K562 (cell line): ENCODE measurements around the gene LRRC61. TPM values are rescaled to one million over a fixed set of nuclear protein-coding genes. Genes with fewer than 3 reads are reported as not detected.

ENCODE experiments used
- BHLHE40 ChIP-seq: IDR thresholded peaks from 2 replicates; pipeline ENCODE4 v1.6.1; 2011; ENCODE audit warnings: low read length, improper control_type of control experiment
- E2F4 ChIP-seq: sonication (generic); formaldehyde crosslinking; IDR thresholded peaks from 2 replicates; pipeline ENCODE4 v1.8.0; 2022; ENCODE audit warnings: mild to moderate bottlenecking, low read depth, missing genetic modification reagents
- ETS2 ChIP-seq: IDR thresholded peaks from 2 replicates; pipeline ENCODE4 v1.6.1; 2016; ENCODE audit warnings: borderline replicate concordance, missing genetic modification characterization, mild to moderate bottlenecking, moderate library complexity, missing compliant biosample characterization; ENCODE audit not compliant: poor library complexity, severe bottlenecking
- FOS ChIP-seq: IDR thresholded peaks from 3 replicates; pipeline ENCODE4 v1.6.1; 2011; ENCODE audit not compliant: insufficient read length; ENCODE audit errors: extremely low read depth
- FOXA3 ChIP-seq, 2 experiments: fragments of 450-650 bp in 1 of 2; sonication (generic) in 1 of 2; formaldehyde crosslinking; IDR thresholded peaks in 1 of 2; conservative IDR thresholded peaks in 1 of 2; 2 replicates each; pipeline versions ENCODE4 v1.4.0 to v1.8.0; 2020 to 2022; ENCODE audit warnings: mild to moderate bottlenecking in 2 of 2, missing genetic modification reagents in 1 of 2
- HDAC1 ChIP-seq, 2 experiments: fragments of 450-650 bp; IDR thresholded peaks; 2 replicates each; pipeline ENCODE4 v1.6.1; 2016 to 2017; ENCODE audit warnings: inconsistent platforms in 1 of 2, mild to moderate bottlenecking in 1 of 2, moderate library complexity in 1 of 2
- HSF4 ChIP-seq: fragments of 250-450 bp; sonication (Bioruptor Pico); IDR thresholded peaks from 2 replicates; pipeline ENCODE4 v2.1.2; 2022; ENCODE audit warnings: mild to moderate bottlenecking, moderate library complexity, borderline replicate concordance
- IFI16 ChIP-seq: fragments of 250-450 bp; sonication (Bioruptor Pico); IDR thresholded peaks from 2 replicates; pipeline ENCODE4 v2.1.2; 2022; ENCODE audit warnings: mild to moderate bottlenecking, inconsistent platforms
- KLF6 ChIP-seq: fragments of 250-450 bp; sonication (Bioruptor Pico); IDR thresholded peaks from 2 replicates; pipeline ENCODE4 v1.4.0; 2020; ENCODE audit warnings: mild to moderate bottlenecking, moderate library complexity, borderline replicate concordance
- NR3C1 ChIP-seq: sonication (generic); formaldehyde crosslinking; IDR thresholded peaks from 2 replicates; pipeline ENCODE4 v1.8.1; 2022; ENCODE audit warnings: missing genetic modification reagents
- NR4A1 ChIP-seq, 2 experiments: fragments of 250-450 bp in 1 of 2; fragments of 450-650 bp in 1 of 2; sonication (Bioruptor Pico) in 1 of 2; IDR thresholded peaks; 2 replicates each; pipeline versions ENCODE4 v1.4.0 to v1.6.1; 2016 to 2020; ENCODE audit warnings: mild to moderate bottlenecking in 2 of 2, missing compliant biosample characterization in 1 of 2, missing genetic modification characterization in 1 of 2, moderate library complexity in 1 of 2
- PCBP1 ChIP-seq: fragments of 200-400 bp; formaldehyde crosslinking; IDR thresholded peaks from 2 replicates; pipeline ENCODE4 v1.6.1; 2018; ENCODE audit warnings: mild to moderate bottlenecking, low read depth, low read length; ENCODE audit not compliant: poor library complexity, severe bottlenecking
- PTRF ChIP-seq: fragments of 450-650 bp; IDR thresholded peaks from 2 replicates; pipeline ENCODE4 v1.6.1; 2016; ENCODE audit warnings: mild to moderate bottlenecking, missing genetic modification characterization, missing compliant biosample characterization
- SREBF2 ChIP-seq: sonication (generic); formaldehyde crosslinking; IDR thresholded peaks from 2 replicates; pipeline ENCODE4 v1.4.0; 2020; ENCODE audit warnings: mild to moderate bottlenecking, missing genetic modification reagents
- STAG1 ChIP-seq: sonication (generic); formaldehyde crosslinking; IDR thresholded peaks from 2 replicates; pipeline ENCODE4 v1.5.0; 2020; ENCODE audit warnings: missing genetic modification reagents, borderline replicate concordance
- YBX1 ChIP-seq: fragments of 450-650 bp; IDR thresholded peaks from 2 replicates; pipeline ENCODE4 v1.7.1; 2016; ENCODE audit warnings: mild to moderate bottlenecking
- ZNF197 ChIP-seq: fragments of 200-800 bp; sonication (Bioruptor generic); IDR thresholded peaks from 2 replicates; pipeline ENCODE4 v1.6.1; 2016; ENCODE audit warnings: low read depth, missing genetic modification characterization, missing compliant biosample characterization
- ZNF239 ChIP-seq: fragments of 250-450 bp; sonication (Bioruptor Pico); IDR thresholded peaks from 2 replicates; pipeline ENCODE4 v1.4.0; 2020; ENCODE audit warnings: mild to moderate bottlenecking
- ZNF384 ChIP-seq: IDR thresholded peaks from 2 replicates; pipeline ENCODE4 v1.6.1; 2012; ENCODE audit warnings: low read depth, low read length, improper control_type of control experiment
- ZNF408 ChIP-seq: fragments of 250-450 bp; sonication (Bioruptor Pico); IDR thresholded peaks from 2 replicates; pipeline ENCODE4 v1.4.0; 2020; ENCODE audit warnings: low read depth, mild to moderate bottlenecking, moderate library complexity
- ZNF551 ChIP-seq: fragments of 250-450 bp; sonication (Bioruptor Pico); IDR thresholded peaks from 2 replicates; pipeline ENCODE4 v1.5.0; 2021; ENCODE audit warnings: mild to moderate bottlenecking, moderate library complexity
- ZNF695 ChIP-seq: fragments of 450-650 bp; formaldehyde crosslinking; IDR thresholded peaks from 2 replicates; pipeline ENCODE4 v1.4.0; 2020; ENCODE audit warnings: mild to moderate bottlenecking, moderate library complexity
- polyA plus RNA-seq, 8 experiments: library from polyadenylated mRNA; depleted of rRNA in 4 of 8; stranded (reverse) in 5 of 8; unstranded in 3 of 8; fragments of >200 nt; fragmentation: Nextera tagmentation in 2 of 8; fragmentation: Illumina TruSeq in 1 of 8; extraction: Ambion mirVana in 2 of 8; extraction: Trizol in 1 of 8; gene quantifications; 2 replicates each; pipeline versions ENCODE4 v1.2.1 to v1.2.3, GENCODE V29; 2011 to 2014; ENCODE audit warnings: inconsistent platforms in 1 of 8, missing spikeins in 1 of 8
- total RNA-seq, 7 experiments: library from RNA; depleted of rRNA in 6 of 7; stranded (reverse); fragments of >200 nt in 6 of 7; fragmentation: Illumina TruSeq in 2 of 7; extraction: Trizol in 2 of 7; gene quantifications; 2 replicates each; pipeline versions ENCODE4 v1.2.1 to v1.2.3, GENCODE V29; 2011 to 2021; ENCODE audit warnings: low replicate concordance in 1 of 7
- TF ChIP-seq, protein P1 (sequence below): sonication (generic); IDR thresholded peaks from 2 replicates; pipeline ENCODE4 v1.6.1; 2016
- TF ChIP-seq, protein P2 (sequence below): fragments of 250-450 bp; sonication (Bioruptor Pico); IDR thresholded peaks from 2 replicates; pipeline ENCODE4 v1.5.1; 2021; ENCODE audit warnings: mild to moderate bottlenecking

Gene LRRC61
- total and polyA plus RNA-seq, 9 of the 15 experiments (the other 6 are each of a cell fraction or from before 2014, with no cell fraction given), result 1.3 to 55.2 (median 35.2) TPM

DNA sequence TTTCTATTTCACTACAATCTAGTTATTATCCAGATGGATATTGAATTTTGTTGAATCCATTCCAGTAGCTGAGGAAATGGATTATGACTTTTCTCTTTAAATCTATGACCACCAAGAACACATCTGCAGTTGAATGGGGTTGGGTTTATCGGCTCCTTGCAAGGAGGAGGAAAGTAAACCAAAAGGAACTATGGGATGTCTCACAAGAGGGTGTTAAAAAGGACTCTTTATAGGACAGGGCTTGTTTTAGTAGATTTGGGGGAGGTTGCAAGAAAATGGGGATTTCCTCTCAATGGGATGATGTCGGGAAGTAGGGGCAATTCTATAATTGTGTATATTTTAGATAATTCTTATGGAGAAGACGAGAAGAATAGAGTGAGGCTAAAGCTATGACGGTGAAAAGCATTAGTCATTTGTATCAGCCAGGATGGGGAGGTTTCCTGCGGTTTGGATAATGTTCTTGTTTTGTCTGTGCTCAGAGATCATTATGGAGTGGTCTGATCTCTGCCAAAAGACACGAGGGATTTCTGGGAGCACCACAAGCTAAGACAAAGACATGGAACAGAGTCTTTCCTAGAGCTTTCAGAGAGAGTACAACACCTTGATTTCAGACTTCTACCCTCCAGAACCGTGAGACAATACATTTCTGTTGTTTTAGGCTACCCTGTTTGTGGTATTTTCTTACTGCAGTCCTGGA is 5.3 kb upstream of the LRRC61 start (continued):
- TF ChIP-seq, protein P1, sequence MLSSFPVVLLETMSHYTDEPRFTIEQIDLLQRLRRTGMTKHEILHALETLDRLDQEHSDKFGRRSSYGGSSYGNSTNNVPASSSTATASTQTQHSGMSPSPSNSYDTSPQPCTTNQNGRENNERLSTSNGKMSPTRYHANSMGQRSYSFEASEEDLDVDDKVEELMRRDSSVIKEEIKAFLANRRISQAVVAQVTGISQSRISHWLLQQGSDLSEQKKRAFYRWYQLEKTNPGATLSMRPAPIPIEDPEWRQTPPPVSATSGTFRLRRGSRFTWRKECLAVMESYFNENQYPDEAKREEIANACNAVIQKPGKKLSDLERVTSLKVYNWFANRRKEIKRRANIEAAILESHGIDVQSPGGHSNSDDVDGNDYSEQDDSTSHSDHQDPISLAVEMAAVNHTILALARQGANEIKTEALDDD, result no peak; the same call in 1 of the 2 replicates
- TF ChIP-seq NR3C1 (CRISPR knock-in tag) (no peak), YBX1 (no peak), FOS (no peak), NR4A1 (CRISPR knock-in tag; IDR thresholded peaks at IDR 0.05) (no peak), NR4A1 (tag; IDR thresholded peaks at IDR 0.05) (peak; percentile 84), IFI16 (no peak), E2F4 (no peak), HDAC1 (IDR thresholded peaks at IDR 0.05) (peak in 1 of 2 experiments; percentile 53; a peak in 3 of 4 replicates), ZNF408 (CRISPR knock-in tag) (no peak), ZNF239 (no peak; the same call in 1 of the 2 replicates), ZNF197 (CRISPR knock-in tag) (peak; percentile 44; the same call in 1 of the 2 replicates), STAG1 (no peak), PTRF (no peak), KLF6 (CRISPR knock-in tag) (no peak), SREBF2 (CRISPR knock-in tag) (no peak), ZNF384 (no peak), PCBP1 (no peak), ZNF551 (no peak), BHLHE40 (no peak), HSF4 (no peak), ETS2 (tag) (no peak), ZNF695 (CRISPR knock-in tag) (no peak), FOXA3 (CRISPR knock-in tag; conservative IDR thresholded peaks at IDR 0.05 in 1 of 2, IDR thresholded peaks at IDR 0.05 in 1 of 2) (no peak)
- TF ChIP-seq, protein P2, sequence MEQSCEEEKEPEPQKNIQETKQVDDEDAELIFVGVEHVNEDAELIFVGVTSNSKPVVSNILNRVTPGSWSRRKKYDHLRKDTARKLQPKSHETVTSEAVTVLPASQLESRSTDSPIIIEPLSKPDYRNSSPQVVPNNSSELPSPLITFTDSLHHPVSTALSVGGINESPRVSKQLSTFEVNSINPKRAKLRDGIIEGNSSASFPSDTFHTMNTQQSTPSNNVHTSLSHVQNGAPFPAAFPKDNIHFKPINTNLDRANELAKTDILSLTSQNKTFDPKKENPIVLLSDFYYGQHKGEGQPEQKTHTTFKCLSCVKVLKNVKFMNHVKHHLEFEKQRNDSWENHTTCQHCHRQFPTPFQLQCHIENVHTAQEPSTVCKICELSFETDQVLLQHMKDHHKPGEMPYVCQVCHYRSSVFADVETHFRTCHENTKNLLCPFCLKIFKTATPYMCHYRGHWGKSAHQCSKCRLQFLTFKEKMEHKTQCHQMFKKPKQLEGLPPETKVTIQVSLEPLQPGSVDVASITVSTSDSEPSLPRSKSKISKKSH (CRISPR knock-in tag), result no peak
